ENCODE data around the gene TRIL. TPM values are rescaled to one million over a fixed set of nuclear protein-coding genes. Genes with fewer than 3 reads are reported as not detected.

Gene TRIL
- total and polyA plus RNA-seq, 12 donors = 0.59 to 5.9 (median 2.7) TPM

GRCh38 chr7:28964056-28964455 lies 5.9 kb upstream of the TRIL start:
- 84 to 92% methylated on average over 2 of the region's 2 CpGs for WGBS, 2 donors
- Histone ChIP-seq H3K27me3 (peaks cover 0 to 11% (median 0%) of the 10 kb centered on the region in 7 donors), H3K4me1 (peaks cover 0 to 2% (median 0%) of the 10 kb centered on the region in 9 donors), H3K4me3 (no peak overlapping the region), H3K36me3 (no peaks in the 10 kb centered on the region), H3K9me3 (no peaks in the 10 kb centered on the region), H3K27ac (no peak overlapping the region)
- intact Hi-C loops (cut with DNase I) = no loop called here
- no peak for DNase-seq
- no peak for ATAC-seq
- no peak for TF ChIP-seq CTCF (IDR thresholded peaks at IDR 0.05)

- TF ChIP-seq CTCF (IDR thresholded peaks at IDR 0.05) = no peak
- ATAC-seq = no peak
- H3K9me3 ChIP-seq = no peaks in the 10 kb centered on the region
- DNase-seq = no peak
- no peaks in the 10 kb centered on the region for H3K36me3 ChIP-seq
- H3K4me1 ChIP-seq = peaks cover 6 to 23% (median 17%) of the 10 kb centered on the region in 9 donors
- no peak overlapping the region for H3K4me3 ChIP-seq
- WGBS, 2 donors = 74 to 78% methylated on average over 5 of the region's 5 CpGs
- intact Hi-C loops (cut with DNase I) = no loop called here
- peaks cover 0 to 32% (median 0%) of the 10 kb centered on the region in 7 donors for H3K27me3 ChIP-seq
- no peak overlapping the region for H3K27ac ChIP-seq
These were observed 3.8 kb upstream of the TRIL start for GRCh38 chr7:28961972-28962371.

GRCh38 chr7:28960071-28960840 lies 2.1 kb upstream of the TRIL start:
- no peak for ATAC-seq

GRCh38 chr7:28958980-28959347 lies 834 bp upstream of the TRIL start:
- Histone ChIP-seq H3K27ac (peak overlapping the region; percentile 37 to 83 (median 64)), H3K27me3 (peaks cover 0 to 60% (median 0%) of the 10 kb centered on the region in 7 donors), H3K4me1 (peaks cover 12 to 52% (median 35%) of the 10 kb centered on the region in 9 donors), H3K4me3 (peak overlapping the region in 8 of 10 donors; percentile 49 to 69 (median 62)), H3K9me3 (no peaks in the 10 kb centered on the region), H3K36me3 (no peaks in the 10 kb centered on the region)
- 68 to 72% methylated on average over 6 of the region's 6 CpGs for WGBS, 2 donors
- TF ChIP-seq CTCF (IDR thresholded peaks at IDR 0.05) = no peak
- DNase-seq = no peak
- intact Hi-C loops (cut with DNase I) = loop anchor here in 9 of 10 donors (5.0 to 10.0 kb wide), 6 partner anchors 33 to 274 kb away; no protein-coding TSS in a partner anchor
- ATAC-seq = no peak

More at GRCh38 chr7:28960071-28960840, 2.1 kb upstream of the TRIL start:
- WGBS, 2 donors = 92 to 93% methylated on average over 7 of the region's 7 CpGs
- H3K4me1 ChIP-seq = peaks cover 12 to 40% (median 29%) of the 10 kb centered on the region in 9 donors
- intact Hi-C loops (cut with DNase I) = no loop called here
- H3K27ac ChIP-seq = no peak overlapping the region
- H3K27me3 ChIP-seq = peaks cover 0 to 49% (median 0%) of the 10 kb centered on the region in 7 donors
- no peaks in the 10 kb centered on the region for H3K9me3 ChIP-seq
- DNase-seq = no peak
- H3K4me3 ChIP-seq = no peak overlapping the region
- TF ChIP-seq CTCF (IDR thresholded peaks at IDR 0.05) = no peak
- H3K36me3 ChIP-seq = no peaks in the 10 kb centered on the region

All from heart right ventricle (tissue), 16 donors.